ENCODE data around the gene C1orf226. TPM values are rescaled to one million over a fixed set of nuclear protein-coding genes. Genes with fewer than 3 reads are reported as not detected.

C1orf226 gene
- total and polyA plus RNA-seq, 2 of the 4 experiments (the other 2 are of a cell fraction) = under 0.01 to 0.10 TPM

GRCh38 chr1:162416215-162416614 is 34.7 kb downstream of the C1orf226 start:
- Histone ChIP-seq H2AK5ac (ENCODE audit: low read depth, low read length) (no peak overlapping the region), H3K4ac (ENCODE audit: low read depth, low read length) (no peak overlapping the region), H3K4me3 (ENCODE audit: insufficient read depth, low read depth, low read length) (no peak overlapping the region), H2BK5ac (ENCODE audit: low read depth, low read length, poor library complexity, severe bottlenecking) (no peak overlapping the region), H2BK20ac (ENCODE audit: low read depth, low read length) (no peak overlapping the region), H3K79me1 (ENCODE audit: low read depth in 1 of 2, low read length in 2 of 2) (no peaks in the 10 kb centered on the region), H2BK120ac (ENCODE audit: low read depth, low read length) (no peak overlapping the region), H3K9me3 (ENCODE audit: control insufficient read depth, insufficient read depth, low read length) (no peaks in the 10 kb centered on the region), H3K27ac (ENCODE audit: insufficient read depth, low read length) (no peak overlapping the region), H3K4me2 (ENCODE audit: low read depth, low read length) (no peak overlapping the region), H4K8ac (ENCODE audit: low read depth in 2 of 2, low read length in 2 of 2) (no peak overlapping the region), H3K4me1 (ENCODE audit: control insufficient read depth, insufficient read depth, low read length) (no peaks in the 10 kb centered on the region; the same call in 1 of the 2 replicates), H3K27me3 (ENCODE audit: control insufficient read depth, insufficient read depth, low read length) (peaks cover 4% of the 10 kb centered on the region; the same call in 1 of the 2 replicates), H3K9me1 (ENCODE audit: insufficient read depth, low read length) (no peaks in the 10 kb centered on the region), H3K14ac (replicated peaks; ENCODE audit: low read depth, low read length) (no peak overlapping the region), H3K18ac (ENCODE audit: low read depth, low read length) (no peak overlapping the region), H2AK9ac (replicated peaks; ENCODE audit: low read depth, low read length, poor library complexity) (no peak overlapping the region), H2BK15ac (ENCODE audit: low read depth, low read length) (no peak overlapping the region), H2AFZ (replicated peaks; ENCODE audit: low read length, poor library complexity) (no peak overlapping the region), H3K9ac (ENCODE audit: low read depth, low read length) (no peak overlapping the region), H4K91ac (ENCODE audit: insufficient read depth, low read depth, low read length) (no peak overlapping the region), H4K20me1 (ENCODE audit: insufficient read depth, low read length) (no peaks in the 10 kb centered on the region), H3K56ac (ENCODE audit: extremely low read depth, insufficient read depth, low read length) (no peak overlapping the region), H3K36me3 (ENCODE audit: control insufficient read depth, insufficient read depth, low read length) (no peaks in the 10 kb centered on the region), H4K5ac (ENCODE audit: low read depth, low read length) (no peak overlapping the region), H3K23ac (ENCODE audit: low read depth, low read length) (no peak overlapping the region)
- in situ Hi-C loops (cut with MboI; ENCODE audit: low sequenced_read_pairs) = no loop called here
- no TSS peak for BruUV-seq (replicated peaks)
- DNase-seq (no peak), ATAC-seq (ENCODE audit: low read depth) (no peak)
- ChIA-PET CTCF (no interaction called here), POLR2A (ENCODE audit: unreplicated experiment) (no interaction called here)
- dilution Hi-C loops (cut with HindIII; ENCODE audit: low sequenced_read_pairs, unreplicated experiment) = no loop called here
- intact Hi-C loops (cut with micrococcal nuclease) = no loop called here
- TF ChIP-seq POLR2A (IDR thresholded peaks at IDR 0.05; ENCODE audit: low read depth, low read length) (no peak), CHD1 (IDR thresholded peaks at IDR 0.05; ENCODE audit: low read depth, low read length) (no peak), MAZ (IDR thresholded peaks at IDR 0.05; ENCODE audit: borderline replicate concordance, low read depth, low read length) (no peak), CTCF (conservative IDR thresholded peaks at IDR 0.05; ENCODE audit: low read depth, low read length) (no peak), RCOR1 (IDR thresholded peaks at IDR 0.05; ENCODE audit: insufficient replicate concordance, low read length) (no peak), NFE2L2 (IDR thresholded peaks at IDR 0.05; ENCODE audit: low read depth, low read length) (no peak)
- TF ChIP-seq, protein P1, sequence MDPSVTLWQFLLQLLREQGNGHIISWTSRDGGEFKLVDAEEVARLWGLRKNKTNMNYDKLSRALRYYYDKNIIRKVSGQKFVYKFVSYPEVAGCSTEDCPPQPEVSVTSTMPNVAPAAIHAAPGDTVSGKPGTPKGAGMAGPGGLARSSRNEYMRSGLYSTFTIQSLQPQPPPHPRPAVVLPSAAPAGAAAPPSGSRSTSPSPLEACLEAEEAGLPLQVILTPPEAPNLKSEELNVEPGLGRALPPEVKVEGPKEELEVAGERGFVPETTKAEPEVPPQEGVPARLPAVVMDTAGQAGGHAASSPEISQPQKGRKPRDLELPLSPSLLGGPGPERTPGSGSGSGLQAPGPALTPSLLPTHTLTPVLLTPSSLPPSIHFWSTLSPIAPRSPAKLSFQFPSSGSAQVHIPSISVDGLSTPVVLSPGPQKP (IDR thresholded peaks at IDR 0.05; ENCODE audit: borderline replicate concordance, low read depth, low read length) = no peak

Measured in IMR-90 (cell line).